ENCODE results near the gene GPR31.

GPR31 gene

DNA sequence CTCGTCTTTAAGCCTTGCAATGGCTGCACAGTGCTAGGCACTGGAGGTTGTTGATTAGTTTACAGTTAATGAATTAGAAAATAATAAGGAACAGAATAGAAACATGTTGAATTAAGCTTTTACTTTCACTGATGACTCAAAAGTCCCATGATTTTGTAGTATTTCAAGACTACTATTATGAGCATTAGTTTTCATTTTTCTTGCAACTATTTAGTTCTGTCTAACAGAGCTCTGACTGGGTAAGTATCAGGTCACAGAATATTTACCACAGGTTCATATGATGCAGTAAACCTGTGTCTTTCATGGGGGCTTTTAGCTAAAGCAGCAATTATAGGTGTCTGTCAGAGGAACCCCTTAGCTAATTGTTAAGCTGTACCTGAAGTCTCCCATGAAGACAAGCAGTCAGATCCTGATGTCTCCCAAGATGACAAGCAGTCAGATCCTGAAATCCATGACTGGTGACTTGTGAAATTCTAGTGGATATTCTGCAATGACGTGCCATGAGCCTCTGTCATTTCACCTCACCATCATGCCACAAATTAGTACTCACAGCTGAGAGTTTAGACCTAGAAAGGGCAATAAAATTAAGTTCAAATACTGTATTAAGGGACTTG is 8.2 kb upstream of the GPR31 start:
- no peak for DNase-seq

DNA sequence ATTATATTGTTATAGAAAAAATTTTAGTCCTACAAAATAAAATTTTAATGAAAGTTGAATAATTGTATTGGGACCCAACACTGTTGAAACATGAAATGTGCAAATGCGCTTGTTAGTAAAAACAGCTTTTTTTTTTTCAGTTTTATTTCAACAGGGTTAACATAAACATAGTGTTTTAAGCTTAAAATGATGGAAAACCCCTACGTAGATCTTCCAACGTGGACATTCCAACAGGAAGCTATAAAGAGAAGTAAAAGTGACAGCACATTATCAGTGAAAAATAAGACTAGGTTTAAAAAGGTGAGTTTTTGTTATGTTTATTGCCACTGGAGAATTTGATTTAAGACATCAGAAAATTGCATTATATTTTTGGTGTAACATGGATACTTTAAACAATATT is 6.5 kb upstream of the GPR31 start:
- DNase-seq, result no peak

DNA sequence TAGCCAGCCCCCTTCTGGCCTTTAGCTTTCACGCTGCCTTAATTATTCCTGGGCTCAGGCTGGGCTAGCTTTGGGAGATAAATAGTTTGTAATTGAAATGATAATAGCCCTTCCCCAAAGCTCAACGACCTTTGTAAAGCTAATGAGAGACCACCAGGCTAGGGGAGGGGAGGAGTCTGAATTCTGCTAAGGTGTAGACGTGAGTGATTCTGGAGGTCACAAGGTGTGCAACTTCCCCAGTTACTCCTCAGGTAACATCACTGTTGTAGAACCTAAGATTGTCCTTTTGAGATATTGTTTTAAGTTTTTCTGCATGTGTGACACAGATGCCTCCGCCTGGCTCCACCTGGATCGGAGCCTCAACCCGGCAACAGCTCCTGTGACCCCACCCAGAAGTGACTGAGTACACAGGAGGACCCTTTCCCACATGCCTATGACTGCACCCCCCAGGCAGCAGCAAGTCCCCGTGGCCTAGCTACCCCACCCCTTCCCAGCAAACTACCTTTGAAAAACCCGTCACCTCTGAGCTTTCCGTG is 5.8 kb upstream of the GPR31 start:
- DNase-seq, result no peak

DNA sequence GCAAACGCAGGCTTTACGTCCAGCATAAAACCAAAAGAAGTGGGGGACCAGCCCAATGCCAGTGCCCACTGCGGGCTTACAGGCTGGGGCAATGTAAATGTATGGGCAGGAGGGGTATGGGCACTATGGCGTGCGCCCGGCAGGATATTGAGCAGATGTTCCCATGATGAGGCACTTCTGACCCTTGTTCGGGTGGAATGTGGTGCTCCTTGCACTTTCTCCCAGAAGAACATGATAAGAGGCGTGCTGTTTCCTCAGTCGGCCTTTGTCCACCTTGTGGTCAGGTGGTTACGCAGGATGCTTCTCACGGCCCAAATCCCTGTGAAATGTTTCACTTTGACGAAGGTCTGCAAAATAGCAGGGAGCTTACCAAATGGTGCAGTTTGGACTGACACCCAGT is 4.8 kb upstream of the GPR31 start:
- no peak for DNase-seq

DNA sequence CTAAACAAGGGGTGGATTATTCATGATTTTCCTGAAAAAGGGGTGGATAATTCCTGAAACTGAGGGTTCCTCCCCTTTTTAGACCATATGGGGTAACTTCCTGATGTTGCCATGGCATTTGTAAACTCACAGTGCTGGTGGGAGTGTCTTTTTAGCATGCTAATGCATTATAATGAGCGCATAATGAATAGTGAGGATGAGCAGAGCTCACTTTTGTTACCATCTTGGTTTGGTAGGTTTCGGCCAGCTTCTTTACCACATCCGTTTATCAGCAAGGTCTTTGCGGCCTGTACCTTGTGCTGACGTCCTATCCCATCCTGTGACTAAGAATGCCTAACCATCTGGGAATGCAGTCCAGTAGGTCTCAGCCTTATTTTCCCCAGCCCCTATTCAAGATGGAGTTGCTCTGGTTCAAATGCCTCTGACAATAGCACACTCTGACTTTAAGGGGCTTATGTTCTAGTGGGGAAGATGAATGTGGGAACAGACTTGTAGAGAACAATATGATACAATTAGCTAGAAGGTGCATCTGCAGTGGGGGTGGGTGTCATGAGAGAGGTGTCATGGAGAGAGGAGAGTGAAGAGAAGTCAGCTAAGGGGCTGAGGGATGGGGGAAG is 4.2 kb upstream of the GPR31 start:
- no peak for DNase-seq

DNA sequence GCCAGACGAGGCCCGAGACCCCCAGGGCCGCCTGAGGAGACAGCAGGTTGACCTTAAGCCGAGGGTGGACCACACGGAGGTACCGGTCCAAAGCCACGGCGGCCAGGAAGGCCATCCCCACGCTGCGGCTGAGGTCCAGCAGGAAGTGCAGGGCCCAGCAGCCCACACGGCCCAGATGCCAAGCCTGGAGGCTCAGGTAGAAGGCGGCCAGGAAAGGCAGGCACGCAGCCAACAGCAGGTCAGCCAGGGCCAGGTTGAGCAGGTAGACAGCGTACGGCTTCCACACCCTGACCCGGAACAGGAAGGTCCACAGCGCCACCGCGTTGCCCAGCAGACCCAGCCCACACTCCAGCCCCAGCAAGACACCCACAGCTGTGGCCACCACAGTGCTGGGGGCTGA is 366 bp downstream of the GPR31 start:
- no peak for DNase-seq

DNA sequence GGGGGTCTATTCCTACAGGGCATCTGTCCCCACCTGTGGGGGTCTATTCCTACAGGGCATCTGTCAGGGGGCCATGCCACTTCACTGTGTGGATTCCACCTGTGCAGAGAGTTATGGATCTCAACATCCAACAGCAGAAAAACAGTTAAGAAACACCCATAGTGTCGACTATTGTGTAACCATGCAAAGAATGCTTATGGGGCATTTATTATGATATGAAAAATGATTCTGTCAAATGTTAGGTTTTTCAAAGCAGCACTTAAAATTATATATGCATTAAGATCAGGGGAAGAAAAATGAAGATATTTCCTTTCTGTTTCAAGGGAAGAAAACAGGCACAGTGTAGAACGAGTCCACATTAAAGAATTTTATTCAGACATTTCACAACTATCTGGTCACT is 2.9 kb downstream of the GPR31 start:
- DNase-seq, result no peak

DNA sequence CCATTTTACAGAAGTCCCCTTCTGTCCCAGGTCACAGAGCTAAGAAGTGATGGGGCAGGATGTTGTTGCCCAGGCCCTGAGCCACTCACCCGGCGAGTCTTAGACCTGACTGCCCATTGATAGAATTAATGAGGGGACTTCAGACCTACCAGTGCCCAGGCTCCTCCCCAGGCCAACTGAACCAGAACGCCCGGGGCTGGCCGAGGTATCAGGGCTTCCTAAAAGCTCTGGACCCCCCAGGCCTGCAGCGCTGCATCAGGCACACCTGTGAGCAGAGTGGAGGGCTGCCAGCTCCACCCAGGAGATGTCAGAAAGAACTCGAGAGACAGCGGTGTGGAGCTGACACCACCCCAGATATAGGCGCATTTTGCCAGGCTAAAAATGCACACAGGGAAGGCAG is 3.5 kb downstream of the GPR31 start:
- no peak for DNase-seq

DNA sequence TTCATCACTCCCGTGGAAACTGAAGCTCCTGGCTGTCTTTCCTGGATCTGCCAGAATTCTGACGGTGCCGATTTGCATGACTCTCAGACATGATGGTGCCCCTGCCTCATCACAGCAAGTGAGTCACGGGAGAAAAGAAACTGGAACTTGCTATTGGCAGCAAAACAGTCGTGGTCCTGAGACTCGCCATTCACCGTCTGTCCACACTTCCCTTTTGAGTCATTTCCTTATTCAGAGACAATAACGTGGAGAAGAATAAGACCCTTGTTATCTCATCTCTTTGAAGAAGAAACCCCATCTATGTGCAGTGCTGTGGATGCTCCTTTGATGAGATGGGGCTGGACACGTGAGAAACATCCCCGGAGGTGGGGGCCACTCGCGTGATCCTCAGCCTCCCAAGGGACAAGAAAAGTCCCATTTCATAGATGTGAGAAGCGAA is 4.2 kb downstream of the GPR31 start:
- DNase-seq, result no peak

DNA sequence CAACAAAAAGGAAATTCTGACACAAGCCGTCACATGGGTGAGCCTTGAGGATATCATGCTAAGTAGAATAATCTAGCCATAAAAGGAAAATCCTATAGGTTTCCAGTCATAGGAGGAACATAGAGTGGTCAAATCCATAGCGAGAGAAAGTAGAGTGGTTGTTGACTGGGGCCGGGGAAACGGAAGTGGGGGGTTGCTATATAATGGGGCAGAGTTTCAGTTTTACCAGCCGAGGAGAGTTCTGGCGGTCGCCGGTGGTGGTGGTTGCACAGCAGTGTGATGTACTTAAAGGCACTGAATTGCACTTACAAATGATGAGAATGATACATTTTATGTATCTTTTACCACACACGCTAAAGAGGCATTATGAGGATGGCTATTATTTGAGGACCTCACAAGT is 4.9 kb downstream of the GPR31 start:
- DNase-seq, result no peak

DNA sequence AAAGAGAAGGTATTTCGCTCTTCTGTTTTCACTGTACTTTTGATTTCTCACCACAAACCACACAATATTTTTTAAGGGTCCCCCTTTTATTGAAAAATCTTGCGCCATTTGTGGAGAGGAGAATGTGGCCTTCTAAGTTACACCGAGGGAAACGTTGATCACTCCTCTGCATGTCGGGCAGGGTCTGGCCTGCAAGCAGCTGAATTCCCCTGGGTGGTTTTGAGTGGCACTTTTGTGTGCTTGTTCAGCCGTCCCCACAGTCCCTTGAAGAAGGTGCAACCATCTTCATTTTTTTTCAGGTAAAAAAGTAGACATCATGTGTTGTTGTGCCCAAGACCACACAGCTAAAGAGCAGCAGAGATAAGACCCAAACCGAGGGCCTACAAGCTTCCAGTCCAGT is 6.1 kb downstream of the GPR31 start:
- no peak for DNase-seq

DNA sequence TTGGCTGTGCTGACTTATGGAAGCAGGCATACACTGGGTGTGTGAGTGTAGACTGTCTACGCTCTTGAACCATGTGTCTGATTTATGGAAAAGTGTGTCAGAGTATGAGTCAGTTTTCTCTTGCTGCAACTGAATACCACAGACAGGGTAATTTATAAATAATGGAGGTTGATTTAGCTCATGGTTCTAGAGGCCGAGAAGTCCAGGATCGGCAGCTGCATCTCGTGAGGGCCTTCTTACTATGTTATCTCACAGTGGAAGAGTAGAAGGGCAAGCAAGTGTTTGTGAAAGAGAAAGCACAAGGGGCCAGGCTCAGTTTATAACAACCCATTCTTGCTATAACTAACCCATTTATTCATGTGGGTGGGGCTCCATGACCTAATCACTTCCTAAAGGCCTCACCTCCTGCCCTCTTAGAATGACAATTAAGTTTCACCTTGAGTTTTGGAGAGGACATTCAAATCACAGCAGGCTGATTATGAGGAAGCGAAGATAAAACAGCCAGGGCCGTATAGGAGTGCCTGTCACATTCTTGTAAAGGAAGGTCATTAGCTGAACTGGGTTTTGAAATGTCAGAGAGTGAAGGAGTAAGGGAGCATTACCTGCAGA is 6.7 kb downstream of the GPR31 start:
- no peak for DNase-seq

DNA sequence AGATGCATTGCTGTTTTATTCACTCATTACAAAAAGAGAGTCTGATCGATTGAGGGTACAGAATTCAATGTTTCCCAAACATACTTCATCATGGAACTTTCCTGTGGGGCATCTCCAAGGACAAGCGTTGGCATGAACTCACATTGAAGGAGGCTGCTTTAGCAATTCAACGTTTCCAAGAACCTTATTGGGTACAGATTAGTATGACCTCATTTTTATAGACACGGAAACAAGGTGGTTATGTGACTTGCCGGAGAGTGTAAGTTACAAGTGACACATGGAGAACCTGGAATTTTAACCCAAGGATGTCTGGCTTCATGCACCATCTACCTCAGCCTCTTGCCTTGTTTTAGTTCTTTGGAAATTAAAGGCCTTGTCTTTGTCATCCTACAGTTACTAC is 8.8 kb downstream of the GPR31 start:
- DNase-seq, result no peak

DNA sequence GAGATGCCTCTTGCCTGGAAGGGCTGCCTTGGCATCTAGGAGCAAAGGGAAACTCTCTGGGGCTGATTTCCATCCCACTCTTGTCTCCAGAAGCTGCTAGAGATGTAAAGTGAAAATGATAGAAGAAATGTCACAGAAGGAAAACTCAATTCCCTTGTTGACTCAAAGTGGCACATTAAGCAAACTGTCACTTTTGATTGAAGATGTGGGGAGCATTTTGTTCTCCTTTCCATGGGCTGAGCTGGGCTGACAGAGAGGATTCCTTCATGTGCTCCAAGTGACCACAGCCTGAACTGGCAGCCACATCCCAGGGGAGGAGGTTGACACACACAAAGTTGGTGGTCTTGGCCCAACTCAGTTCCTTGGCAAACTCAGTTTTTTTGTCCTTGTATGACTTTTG is 9.8 kb downstream of the GPR31 start:
- DNase-seq, result no peak

DNA sequence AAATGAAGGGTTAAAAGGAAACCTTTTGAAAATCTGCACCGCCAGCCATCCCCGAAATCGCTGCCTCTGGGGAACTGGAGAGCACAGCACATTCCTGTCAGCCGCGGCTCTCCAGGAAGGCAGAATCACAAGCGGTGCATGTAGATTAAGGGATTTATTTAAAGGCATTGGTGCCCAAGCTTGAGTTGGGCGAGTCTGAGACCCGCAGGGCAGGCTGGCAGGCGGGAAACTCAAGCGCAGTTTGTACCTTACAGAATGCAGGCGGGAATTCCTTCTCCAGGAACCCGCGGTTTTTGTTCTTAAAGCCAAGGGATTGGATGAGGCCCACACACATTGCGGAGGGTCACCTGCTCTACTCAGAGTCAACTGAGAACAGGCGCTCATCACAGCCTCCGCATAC is 10.8 kb downstream of the GPR31 start:
- DNase-seq, result no peak

DNA sequence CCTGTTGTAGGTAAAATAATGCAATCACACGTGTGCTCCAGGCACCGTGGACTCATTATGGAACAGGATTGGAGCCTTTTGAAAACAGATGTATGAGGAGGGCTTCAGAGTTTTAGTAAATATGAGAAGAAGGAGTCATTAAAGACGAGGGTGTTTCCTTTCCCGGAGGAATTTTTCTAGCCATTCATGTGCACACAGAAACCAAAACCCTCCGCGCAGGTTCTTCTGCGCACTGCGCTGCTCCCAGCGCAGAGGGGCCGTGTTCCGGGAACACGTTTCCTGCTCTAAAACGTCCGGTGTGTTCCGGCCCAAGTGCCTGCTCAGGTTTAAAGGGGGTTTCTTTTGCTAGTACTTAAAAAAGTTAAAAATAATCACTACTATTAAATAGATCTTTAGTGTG is 11.6 kb downstream of the GPR31 start:
- DNase-seq, result no peak

DNA sequence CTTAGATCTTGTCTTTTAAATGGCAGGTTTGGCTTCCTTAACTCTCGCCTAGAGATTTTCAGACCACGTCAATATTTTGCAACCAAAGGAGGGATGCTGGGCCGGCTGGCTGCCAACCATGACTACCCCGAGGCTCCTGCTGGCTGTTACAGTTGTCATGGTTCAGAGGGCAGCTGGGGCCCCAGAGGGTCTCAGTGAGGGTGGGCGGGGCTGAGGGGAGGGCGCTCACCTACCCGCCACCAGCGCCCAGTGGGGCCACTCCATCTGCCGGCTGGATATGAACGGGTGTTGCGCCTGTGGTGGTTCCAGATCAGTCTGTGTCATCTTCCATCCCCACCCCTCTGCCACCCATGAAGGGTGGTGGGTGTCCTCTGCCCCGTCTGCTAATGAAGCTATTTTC is 12.3 kb downstream of the GPR31 start:
- DNase-seq, result no peak

DNA sequence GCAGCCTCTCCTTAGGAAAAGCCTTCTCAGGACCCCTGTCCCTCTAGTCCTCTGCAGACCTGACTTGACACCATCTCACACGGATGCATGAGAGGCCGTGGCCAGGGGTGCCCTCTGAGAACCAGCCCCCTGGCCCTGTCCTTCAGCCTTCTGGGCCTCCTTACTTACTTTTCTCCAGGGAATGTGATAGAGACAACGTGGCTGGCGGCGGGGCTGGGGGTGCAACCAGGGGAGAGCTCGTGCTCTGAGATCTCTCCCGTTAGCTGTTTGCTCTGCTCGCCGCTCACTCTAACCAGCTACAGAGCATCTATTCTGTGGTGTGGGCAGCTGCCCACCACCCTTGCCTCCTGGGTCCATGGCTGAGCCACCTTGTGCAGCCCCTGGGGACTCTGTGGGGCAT is 14.7 kb downstream of the GPR31 start:
- DNase-seq, result no peak

DNA sequence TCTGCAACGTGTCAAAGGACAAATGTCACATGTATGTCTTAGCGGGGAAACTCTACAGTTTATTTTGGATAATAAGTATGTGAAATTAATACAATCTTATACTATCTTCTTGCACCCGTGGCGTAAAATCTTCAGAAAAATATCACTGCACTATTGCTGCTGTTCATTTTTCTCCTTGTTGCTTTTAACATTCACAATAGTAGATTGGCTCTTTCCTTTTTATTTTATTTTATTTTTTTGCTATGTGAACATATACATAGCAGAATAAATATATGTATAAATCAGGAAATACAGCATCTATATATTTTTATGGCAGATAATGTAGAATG is 15.4 kb downstream of the GPR31 start:
- no peak for DNase-seq

DNA sequence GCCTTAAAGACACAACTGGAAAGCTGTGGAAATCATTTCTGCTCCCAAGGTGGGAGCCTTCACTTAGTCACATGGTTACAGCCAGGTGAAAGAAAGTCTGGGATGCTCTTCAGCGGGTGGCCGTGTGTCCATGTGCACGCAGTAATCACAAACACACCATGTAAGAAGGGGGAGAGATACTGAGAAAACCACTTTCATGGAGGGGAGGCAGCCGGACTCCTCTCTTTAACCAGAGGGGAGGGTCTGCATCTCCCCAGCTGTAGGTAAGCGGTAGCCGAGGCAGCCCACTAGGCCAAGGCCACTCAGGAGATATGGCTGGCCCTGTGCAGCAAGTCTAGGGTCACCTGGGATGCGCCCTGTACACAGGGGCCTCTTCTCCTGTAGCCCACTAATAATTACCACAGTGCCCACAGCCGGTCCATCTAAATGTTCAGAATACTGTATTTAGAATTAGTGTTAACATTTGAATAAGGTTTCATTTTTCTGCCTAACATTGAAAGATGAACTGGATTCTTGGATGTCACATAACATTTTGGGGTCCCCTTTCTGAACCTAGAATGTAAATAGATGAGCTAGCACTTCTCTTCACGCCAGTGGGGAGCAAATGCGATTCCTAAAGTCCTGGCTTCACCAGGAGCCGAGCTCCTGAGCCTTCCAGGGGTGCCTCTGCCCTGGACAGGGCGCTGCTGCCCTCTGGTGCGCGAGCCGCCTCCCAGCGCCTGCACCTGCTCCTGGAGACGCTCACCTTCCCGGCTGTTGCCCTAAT is 15.9 kb downstream of the GPR31 start:
- peak; percentile 39 for DNase-seq

DNA sequence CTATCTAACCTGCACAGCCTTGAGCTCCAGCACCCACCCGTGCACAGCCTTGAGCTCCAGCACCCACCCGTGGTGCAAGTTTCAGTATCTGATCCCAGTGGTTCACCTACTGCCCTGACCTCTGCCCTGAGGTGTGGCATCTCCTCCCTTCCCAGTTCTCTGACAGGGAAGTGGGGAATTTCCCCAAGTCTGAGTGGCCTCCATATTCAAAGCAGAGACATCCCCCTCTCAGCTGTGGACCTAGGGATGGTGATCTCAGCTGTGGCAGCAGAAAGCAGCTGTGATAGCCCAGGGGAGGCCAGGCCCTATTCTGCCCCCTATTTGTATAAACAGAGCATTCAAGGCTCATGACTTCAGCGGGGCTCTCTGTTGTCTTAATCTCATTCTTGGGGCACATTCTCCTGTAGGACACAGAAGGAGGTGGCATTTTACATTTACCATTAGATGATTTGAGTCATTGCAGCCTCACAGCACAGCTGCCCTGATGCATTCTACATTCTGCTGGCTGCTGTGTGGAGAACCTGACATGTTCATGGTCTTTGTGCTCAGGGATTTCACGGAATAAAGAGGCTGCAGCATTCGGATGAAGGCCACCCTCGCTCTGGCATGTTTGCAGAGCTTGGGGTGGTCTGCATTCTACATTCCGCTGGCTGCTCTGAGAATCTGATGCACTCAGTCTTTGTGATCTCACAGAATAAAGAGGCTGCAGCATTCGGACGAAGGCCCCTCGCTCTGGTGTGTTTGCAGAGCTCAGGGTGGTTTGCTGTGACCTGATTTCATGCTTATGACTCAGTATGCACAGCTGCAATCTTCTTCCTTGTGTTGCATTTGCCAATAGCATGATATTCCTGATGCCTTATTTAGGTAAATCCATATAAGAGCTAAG is 16.9 kb downstream of the GPR31 start:
- no peak for DNase-seq

DNA sequence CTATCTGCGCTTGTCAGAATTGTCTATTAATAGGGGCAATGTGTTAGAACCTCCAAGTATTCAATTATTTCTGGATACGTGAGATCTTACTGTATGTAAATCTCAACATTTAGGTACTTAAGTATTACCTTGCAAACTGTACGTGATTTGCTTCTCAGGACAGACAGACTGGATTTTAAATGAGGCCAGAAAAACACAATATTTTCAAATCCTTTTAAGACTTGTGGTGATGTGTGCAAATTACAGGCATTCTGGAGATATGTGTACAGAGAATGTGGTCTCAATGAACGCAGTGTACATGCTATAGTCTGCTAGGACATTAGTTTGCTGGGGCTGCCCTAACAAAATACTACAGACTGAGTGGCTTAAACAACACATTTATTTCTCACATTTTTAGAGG is 18.0 kb downstream of the GPR31 start:
- DNase-seq, result no peak

DNA sequence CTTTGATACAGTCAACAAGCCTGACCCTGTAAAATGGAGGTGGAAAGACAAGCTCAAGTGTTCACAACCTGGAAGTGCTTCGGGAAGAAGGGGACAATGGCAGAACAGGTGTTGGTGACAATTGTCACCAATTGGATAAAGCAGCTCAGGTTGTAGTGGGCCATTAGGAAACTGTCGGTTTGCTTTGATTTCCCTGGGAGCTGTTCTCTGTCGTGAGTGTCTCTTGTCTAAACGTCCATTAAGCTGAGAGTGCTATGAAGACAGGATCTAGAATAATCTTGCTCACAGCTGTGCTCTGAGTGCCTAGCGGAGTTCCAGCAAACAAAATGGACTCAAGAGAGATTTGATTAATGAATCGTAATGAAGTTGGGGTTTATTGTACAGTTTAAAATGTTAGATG is 19.9 kb downstream of the GPR31 start:
- no peak for DNase-seq
